HG02588 (cell line): ENCODE results near the gene TRIM71.
"Not testable (repeated sequence)": the region's sequence is repeated elsewhere in the genome, so short reads cannot be mapped to it uniquely, and the experiment has no call there.

ENCODE experiments used
- ATAC-seq: cut with Tn5 transposase; IDR thresholded peaks from one replicate; pipeline ENCODE4 v1.9.1; 2021; ENCODE audit warnings: mild to moderate bottlenecking, moderate library complexity; ENCODE audit not compliant: unreplicated experiment

TRIM71 gene

GRCh38 chr3:32819551-32820348, 2.0 kb downstream of the TRIM71 start:
- no peak for ATAC-seq

DNA sequence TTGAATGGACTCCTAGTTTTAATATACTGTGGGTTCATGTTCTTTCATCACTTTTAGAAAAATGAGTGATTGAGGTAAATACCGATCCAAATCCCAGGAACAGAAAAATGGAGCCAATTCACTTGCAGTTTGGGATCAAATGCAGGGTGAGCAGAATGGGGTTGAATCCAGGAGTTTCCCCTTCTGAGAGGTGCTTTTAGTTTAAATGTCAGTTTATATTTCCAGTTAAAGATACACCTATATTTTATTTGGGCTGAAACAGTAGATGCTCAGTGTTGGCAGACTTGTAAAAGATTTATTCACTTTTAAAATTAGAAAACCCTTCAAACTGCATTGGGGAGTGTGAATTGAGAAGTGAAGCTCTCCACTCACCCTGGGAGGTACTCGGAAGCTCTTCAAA, 2.6 kb downstream of the TRIM71 start:
- ATAC-seq: no peak

DNA sequence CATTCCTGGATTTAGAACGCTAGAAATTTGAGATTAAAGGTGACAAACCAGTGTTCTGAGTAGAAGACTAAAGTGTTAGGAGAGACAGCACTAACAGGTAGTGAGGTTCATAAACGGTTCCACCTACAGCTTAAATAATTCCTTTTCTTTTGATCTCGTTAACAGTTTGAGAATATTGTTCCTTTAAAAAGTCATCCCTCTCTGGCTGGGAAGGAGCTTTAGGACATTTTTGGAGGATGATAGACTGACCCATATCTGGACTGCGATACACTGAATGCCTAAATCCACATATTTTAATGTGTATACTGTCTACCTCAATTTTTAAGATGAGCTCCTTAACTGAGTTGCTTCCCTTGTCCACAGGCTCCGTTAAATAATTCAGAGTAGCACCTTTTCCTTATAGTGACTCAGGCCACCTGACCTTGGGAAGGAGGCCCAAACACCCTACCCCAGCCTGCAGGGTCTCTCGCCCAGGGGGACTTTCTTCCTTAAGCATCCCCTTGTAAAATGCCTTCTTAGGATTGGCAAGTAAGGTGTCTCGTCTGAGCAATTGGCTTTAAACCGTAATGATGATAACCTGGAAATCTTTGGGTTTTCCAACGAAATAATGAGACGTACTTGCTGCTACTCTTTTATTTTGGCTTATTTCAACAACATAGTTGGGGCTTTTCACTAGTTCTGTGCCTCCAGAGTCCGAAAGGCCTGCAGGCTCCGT, 3.3 kb downstream of the TRIM71 start:
- ATAC-seq: no peak

GRCh38 chr3:32821686-32822296, 4.0 kb downstream of the TRIM71 start:
- ATAC-seq: no peak

DNA sequence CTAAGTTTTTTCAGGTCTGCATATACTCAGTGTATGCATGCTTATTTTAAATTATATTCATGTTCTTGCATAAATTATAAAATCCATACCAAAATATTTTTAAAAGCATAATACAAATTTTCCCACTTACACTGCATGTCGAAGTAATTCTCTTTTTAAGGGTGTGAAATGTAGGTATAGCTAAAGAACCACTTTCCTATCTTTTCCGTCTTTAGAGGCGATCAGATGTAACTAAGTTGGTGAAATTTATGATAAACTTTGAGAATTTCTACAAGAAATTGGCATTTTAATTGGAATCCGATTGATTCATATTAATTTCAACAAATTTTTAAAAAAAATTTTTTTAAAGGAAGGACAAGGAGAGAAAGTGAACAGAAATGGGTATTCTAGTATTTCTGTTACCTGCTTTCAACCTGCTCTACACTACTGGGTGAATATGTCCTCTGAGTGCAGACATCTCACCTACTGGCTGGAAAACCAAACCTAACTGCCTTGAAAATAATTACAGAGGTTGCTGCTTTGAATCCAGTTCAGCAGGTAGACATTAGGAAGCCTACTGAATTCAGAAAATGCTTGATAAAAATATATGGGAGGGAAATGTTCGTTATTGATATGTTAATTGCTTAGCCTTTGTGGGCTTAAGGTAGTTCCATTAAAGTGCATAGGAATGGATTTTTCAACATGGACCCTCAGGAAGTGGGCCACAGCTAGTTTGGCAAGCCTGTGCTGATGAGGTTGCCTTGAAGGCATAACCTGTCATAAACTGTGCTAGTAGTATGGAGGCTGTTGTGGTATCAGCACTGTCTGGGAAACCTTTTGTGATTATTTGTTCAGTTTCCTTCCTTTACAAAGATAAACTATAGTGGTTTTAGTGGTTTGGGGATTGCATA, 5.1 kb downstream of the TRIM71 start:
- no peak for ATAC-seq

- not testable (repeated sequence) for ATAC-seq
These were observed 5.9 kb downstream of the TRIM71 start for GRCh38 chr3:32823641-32824184.

DNA sequence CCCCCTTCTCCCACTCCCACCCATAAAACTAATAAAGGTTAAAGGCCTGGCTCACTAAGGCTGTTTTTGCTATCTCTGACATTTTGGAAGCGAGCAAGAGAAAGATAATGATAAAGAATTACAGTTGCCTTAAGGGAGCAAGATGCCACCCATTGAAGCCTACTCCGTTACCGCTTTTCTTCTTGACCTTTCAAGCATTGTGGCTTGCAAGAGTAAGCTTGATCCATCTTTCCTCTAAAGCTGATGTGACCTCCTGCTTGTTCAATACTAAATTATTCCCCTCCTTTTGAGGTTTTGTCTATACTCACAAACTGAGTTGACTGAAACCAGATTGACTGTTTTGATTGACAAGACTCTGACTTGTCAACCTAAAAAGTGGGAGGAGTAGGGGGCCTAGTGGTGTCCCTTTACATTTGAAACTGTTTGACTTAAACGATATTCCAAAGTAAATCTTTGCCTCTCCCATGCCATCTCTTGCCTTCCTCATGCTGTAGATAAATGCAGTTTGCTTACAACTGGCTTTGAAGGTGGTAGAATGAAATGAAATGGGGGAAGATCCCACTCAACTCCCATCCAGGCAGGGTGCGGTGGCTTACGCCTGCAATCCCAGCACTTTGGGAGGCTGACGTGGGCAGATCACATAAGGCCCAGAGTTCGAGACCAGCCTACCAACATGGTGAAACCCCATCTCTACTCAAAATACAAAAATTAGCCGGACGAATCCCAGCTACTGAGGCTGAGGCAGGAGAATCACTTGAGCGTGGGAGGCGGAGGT, 8.0 kb downstream of the TRIM71 start:
- ATAC-seq: no peak

GRCh38 chr3:32831062-32831461, 13.3 kb downstream of the TRIM71 start:
- no peak for ATAC-seq

DNA sequence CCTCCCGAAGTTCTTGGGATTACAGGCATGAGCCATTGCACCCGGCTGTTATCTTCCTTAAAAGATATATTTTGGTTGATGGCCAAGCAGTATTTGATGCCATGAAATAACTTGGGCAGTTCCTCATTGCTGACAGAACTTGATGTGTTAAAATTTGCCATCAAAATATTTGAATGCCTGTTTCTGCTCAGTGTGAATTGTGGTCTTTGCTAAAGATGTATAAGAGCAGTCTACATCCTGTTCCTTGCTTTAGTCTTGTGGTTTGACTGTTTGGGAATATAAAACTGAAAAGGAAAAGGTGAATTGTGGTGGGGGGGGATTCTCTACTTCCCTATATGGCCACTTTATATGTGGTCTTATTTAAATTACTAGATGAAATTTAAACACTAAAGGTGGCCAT, 14.0 kb downstream of the TRIM71 start:
- ATAC-seq: no peak

DNA sequence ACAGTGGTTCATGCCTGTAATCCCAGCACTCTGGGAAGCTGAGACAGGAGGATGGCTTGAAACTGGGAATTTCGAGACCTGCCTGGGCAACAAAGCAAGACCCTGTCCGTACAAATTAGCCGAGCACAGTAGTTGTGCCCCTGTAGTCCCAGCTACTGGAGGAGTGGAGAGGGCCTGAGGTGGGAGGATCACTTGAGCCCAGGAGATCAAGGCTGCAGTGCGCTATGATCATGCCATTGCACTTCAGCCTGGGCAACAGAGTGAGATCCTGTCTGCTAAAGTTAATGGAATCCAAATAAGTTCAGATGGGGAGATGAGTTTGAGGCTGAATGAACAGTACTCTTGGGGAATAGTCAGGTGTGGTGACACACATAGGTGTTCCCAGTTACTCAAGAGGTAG, 14.4 kb downstream of the TRIM71 start:
- ATAC-seq: no peak

GRCh38 chr3:32835049-32835371, 17.2 kb downstream of the TRIM71 start:
- no peak for ATAC-seq

- no peak for ATAC-seq
These were observed 18.2 kb downstream of the TRIM71 start for GRCh38 chr3:32835961-32836360.

DNA sequence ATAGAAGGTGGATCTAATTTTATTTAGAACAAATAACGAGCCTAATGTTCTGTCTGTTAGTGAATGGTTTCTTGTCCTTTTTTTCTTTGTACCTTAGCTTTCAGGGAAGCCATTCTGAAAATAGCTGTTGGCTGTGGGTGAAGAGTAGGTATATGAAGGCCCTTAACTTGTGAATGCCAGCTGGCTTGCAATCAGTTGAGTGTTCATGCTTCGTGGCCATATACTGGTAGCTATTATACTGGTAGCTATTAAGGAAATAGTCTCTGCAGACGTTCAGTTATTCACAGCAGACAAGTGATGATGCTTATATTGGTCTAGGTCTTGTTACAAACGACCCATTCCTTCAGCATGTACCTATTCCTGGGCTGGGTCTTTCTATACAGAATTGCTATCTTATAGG, 18.8 kb downstream of the TRIM71 start:
- no peak for ATAC-seq

GRCh38 chr3:32837366-32837765, 19.6 kb downstream of the TRIM71 start:
- ATAC-seq: no peak

- no peak for ATAC-seq
These were observed 20.0 kb downstream of the TRIM71 start for GRCh38 chr3:32837789-32838188.

DNA sequence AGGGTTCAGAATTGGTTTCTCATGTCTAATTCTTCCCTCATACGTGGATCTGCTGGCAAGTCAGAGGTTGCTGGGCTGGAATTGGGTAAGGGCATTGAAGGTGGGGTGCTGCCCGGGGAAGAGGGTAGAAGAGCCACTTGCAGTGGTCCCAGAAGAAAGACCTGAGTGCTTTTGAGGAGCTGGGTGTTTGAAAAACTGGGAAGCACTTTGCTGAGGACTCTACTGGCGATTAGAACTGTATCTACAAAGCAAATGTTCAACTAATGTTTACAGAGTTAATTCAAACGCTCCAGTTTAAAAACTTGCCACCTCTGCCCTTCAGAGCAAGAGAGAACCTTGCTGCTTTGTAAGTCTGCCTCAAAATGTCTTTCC, 21.9 kb downstream of the TRIM71 start:
- ATAC-seq: no peak

DNA sequence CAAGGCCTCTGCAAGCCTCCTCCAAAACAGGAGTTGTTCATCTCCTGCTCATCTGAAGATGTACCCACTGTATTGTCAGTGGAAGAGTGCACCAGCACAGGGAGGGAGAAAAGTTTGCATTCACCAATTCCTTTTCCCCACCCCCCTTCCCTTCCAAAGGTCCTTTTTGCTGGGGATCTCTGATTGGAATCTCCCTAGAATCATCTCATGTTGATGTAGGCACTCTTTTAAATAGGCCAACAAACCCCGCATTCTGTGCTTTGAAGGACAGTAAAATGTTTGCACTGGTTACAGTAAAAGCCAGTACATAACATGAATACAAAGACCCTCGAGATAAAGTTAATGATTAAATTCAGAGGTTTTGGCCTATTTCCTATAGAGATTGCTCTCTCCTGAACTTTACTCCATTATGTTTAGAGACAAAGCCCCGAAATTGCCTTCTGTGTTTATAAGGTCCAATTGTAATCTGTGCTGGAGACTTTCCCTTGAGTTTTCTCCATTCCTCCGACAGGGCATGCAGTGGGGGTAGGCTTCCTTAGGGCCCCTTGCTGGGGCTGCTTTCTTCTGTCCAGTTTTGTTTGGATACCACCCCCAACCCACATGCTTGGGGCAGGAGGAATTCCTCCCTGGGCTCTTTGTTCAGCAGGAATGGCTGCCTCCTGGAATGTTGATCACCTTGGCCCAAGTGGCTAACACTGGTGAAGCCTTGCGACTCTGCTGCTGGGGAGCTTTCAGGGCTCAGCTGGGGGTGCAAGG, 22.5 kb downstream of the TRIM71 start:
- ATAC-seq: no peak

- no peak for ATAC-seq
These were observed 23.5 kb downstream of the TRIM71 start for GRCh38 chr3:32841341-32841740.

GRCh38 chr3:32841867-32842470, 24.2 kb downstream of the TRIM71 start:
- ATAC-seq: no peak
